AG20443 (cell line): ENCODE measurements around the gene GAS2L3.

Source experiments
- DNase-seq: peaks from one replicate; pipeline ENCODE4 v3.0.0; 2012; ENCODE audit warnings: low spot score, mixed read lengths

GAS2L3 gene

GRCh38 chr12:100661300-100661951, 87.9 kb downstream of the GAS2L3 start:
- DNase-seq: no peak

GRCh38 chr12:100666588-100666987, 93.1 kb downstream of the GAS2L3 start:
- DNase-seq: no peak

GRCh38 chr12:100668945-100669536, 95.6 kb downstream of the GAS2L3 start:
- peak; percentile 85 for DNase-seq

GRCh38 chr12:100669922-100670321, 96.4 kb downstream of the GAS2L3 start:
- no peak for DNase-seq

- DNase-seq: no peak
Measured at GRCh38 chr12:100671396-100672074, 98.1 kb downstream of the GAS2L3 start.

DNA sequence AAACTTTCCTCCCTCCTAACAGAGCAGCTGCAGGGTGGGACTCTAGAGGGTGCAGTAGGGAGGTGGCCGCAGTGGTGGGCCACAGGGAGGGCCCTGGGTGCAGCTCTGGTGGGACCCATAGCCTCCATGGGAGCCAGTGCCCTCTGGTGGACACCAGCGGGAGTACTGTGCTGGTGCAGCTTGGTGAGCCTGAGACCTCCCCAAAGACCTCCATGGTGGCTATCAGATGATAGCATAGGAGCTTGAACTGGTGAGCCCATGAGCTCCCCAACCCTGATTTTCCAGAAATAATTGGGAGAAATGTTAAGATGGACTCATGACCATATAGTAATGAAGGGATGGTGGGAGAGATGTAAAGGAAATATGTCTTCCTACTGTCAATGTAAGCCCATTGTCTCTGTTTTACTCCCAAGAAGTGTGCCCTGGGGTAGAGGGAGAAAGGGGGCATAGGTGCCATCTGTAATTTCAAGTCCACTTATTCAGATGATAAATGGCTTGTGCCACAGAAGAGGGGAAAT, 98.7 kb downstream of the GAS2L3 start:
- DNase-seq: peak; percentile 35

DNA sequence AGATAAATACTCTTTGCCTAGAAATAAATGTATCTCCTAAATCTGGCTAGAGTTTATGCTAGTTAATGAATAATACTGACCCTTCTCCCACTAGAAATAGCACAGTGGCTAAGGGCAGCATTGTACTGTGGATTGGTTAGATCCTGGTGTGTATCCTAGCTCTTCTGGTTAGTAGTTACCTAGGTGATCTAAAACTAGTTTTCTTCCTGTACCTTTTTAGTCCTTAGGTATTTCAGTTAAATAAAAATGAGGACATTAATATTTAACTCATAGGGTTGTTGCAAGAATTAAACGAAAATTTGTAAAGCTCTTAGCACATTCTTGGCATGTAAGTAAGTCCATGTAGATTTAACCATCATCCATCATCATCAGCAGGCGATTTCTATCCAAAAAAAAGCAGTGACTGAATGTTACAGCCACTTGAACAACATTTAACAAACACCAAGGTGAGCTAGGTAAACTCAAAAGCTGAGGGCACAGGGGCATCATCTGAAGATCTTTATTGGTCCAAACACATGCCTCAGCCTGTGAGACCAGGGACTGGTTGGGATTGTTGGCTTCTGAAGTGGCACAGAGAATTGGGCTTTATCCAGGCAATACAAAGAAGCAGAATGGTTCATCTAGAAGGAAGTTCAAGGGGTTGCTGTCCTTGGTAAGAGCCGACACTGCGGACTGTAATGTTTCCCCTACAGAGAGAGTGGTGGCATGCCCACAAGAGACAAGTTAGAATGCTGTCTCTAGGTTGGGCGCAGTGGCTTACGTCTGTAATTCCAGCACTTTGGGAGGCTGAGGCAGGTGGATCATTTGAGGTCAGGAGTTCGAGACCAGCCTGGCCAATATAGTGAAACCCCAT, 100.8 kb downstream of the GAS2L3 start:
- no peak for DNase-seq
